Measurements from ENCODE around the gene SPAG6.

SPAG6 gene

GRCh38 chr10:22434521-22434920 lies 89.2 kb downstream of the SPAG6 start:
- DNase-seq (ENCODE audit: low read depth in 2 of 2), result no peak

- no peak for DNase-seq (ENCODE audit: low read depth in 2 of 2)
These were observed 90.4 kb downstream of the SPAG6 start for GRCh38 chr10:22435650-22436049.

GRCh38 chr10:22436526-22436892 lies 91.2 kb downstream of the SPAG6 start:
- DNase-seq (ENCODE audit: low read depth in 2 of 2), result no peak

- DNase-seq (ENCODE audit: low read depth in 2 of 2), result peak; percentile 69 to 72
These were observed 91.8 kb downstream of the SPAG6 start for GRCh38 chr10:22436893-22437619.

GRCh38 chr10:22437620-22438588 lies 92.6 kb downstream of the SPAG6 start:
- no peak for DNase-seq (ENCODE audit: low read depth in 2 of 2)

- no peak for DNase-seq (ENCODE audit: low read depth in 2 of 2)
These were observed 93.4 kb downstream of the SPAG6 start for GRCh38 chr10:22438711-22439110.

- no peak for DNase-seq (ENCODE audit: low read depth in 2 of 2)
These were observed 96.8 kb downstream of the SPAG6 start for GRCh38 chr10:22442063-22442462.

GRCh38 chr10:22442468-22442867 lies 97.2 kb downstream of the SPAG6 start:
- DNase-seq (ENCODE audit: low read depth in 2 of 2), result no peak

GRCh38 chr10:22443175-22443901 lies 98.0 kb downstream of the SPAG6 start:
- no peak for DNase-seq (ENCODE audit: low read depth in 2 of 2)

- no peak for DNase-seq (ENCODE audit: low read depth in 2 of 2)
These were observed 99.0 kb downstream of the SPAG6 start for GRCh38 chr10:22444219-22444788.

- DNase-seq (ENCODE audit: low read depth in 2 of 2), result no peak
These were observed 100.2 kb downstream of the SPAG6 start for GRCh38 chr10:22445495-22445894.

GRCh38 chr10:22447068-22447467 lies 101.8 kb downstream of the SPAG6 start:
- DNase-seq (ENCODE audit: low read depth in 2 of 2), result no peak

GRCh38 chr10:22451346-22451745 lies 106.0 kb downstream of the SPAG6 start:
- no peak for DNase-seq (ENCODE audit: low read depth in 2 of 2)

- no peak for DNase-seq (ENCODE audit: low read depth in 2 of 2)
These were observed 108.0 kb downstream of the SPAG6 start for GRCh38 chr10:22453320-22453719.

- DNase-seq (ENCODE audit: low read depth in 2 of 2), result no peak
These were observed 108.8 kb downstream of the SPAG6 start for GRCh38 chr10:22453948-22454591.

- DNase-seq (ENCODE audit: low read depth in 2 of 2), result no peak
These were observed 109.3 kb downstream of the SPAG6 start for GRCh38 chr10:22454634-22455033.

GRCh38 chr10:22455068-22455857 lies 110.0 kb downstream of the SPAG6 start:
- DNase-seq (ENCODE audit: low read depth in 2 of 2), result no peak

GRCh38 chr10:22456486-22456885 lies 111.2 kb downstream of the SPAG6 start:
- no peak for DNase-seq (ENCODE audit: low read depth in 2 of 2)

- no peak for DNase-seq (ENCODE audit: low read depth in 2 of 2)
These were observed 113.2 kb downstream of the SPAG6 start for GRCh38 chr10:22458272-22459038.

- DNase-seq (ENCODE audit: low read depth in 2 of 2), result no peak
These were observed 114.2 kb downstream of the SPAG6 start for GRCh38 chr10:22459496-22459895.

Data from stimulated activated CD4-positive, alpha-beta T cell treated with anti-CD3 and anti-CD28 coated beads, Interleukin-12 subunit alpha, Interleukin-12 subunit beta, amount 100 ng/mL, for 24 hours (primary cell).